Muscle layer of duodenum (tissue), 2 donors: ENCODE measurements around the gene C10orf90.

Experiments
- H3K27ac ChIP-seq: one replicate; pipeline ENCODE4 v1.7.0; 2013; ENCODE audit warnings: mild to moderate bottlenecking, low read length
- H3K27me3 ChIP-seq: one replicate; pipeline ENCODE4 v1.7.0; 2013; ENCODE audit warnings: low read depth, mild to moderate bottlenecking, control low read depth, low read length
- H3K36me3 ChIP-seq, 2 donors: one replicate each; pipeline ENCODE4 v1.7.0; 2013; ENCODE audit warnings: low read length in 2 of 2, control low read depth in 1 of 2, mild to moderate bottlenecking in 1 of 2; ENCODE audit not compliant: insufficient read depth in 2 of 2, control insufficient read depth in 1 of 2
- H3K4me1 ChIP-seq, 2 donors: one replicate each; pipeline ENCODE4 v1.7.0; 2013; ENCODE audit warnings: low read length in 2 of 2, mild to moderate bottlenecking in 2 of 2, control low read depth in 1 of 2, moderate library complexity in 1 of 2; ENCODE audit not compliant: insufficient read depth in 2 of 2, control insufficient read depth in 1 of 2
- H3K4me3 ChIP-seq, 2 donors: one replicate each; pipeline ENCODE4 v1.7.0; 2013; ENCODE audit warnings: low read length in 2 of 2, low read depth in 1 of 2, mild to moderate bottlenecking in 1 of 2
- H3K9me3 ChIP-seq, 2 donors: one replicate each; pipeline ENCODE4 v1.7.0; 2013; ENCODE audit warnings: low read length in 2 of 2, control low read depth in 1 of 2, mild to moderate bottlenecking in 1 of 2; ENCODE audit not compliant: control insufficient read depth in 1 of 2
- donor health status: healthy.

Gene C10orf90

GRCh38 chr10:126596472-126597016 is 73.9 kb downstream of the C10orf90 start:
- no peaks in the 10 kb centered on the region for H3K36me3 ChIP-seq
- no peaks in the 10 kb centered on the region for H3K4me1 ChIP-seq
- H3K9me3 ChIP-seq = no peaks in the 10 kb centered on the region
- H3K4me3 ChIP-seq = no peak overlapping the region
- no peaks in the 10 kb centered on the region for H3K27me3 ChIP-seq
- H3K27ac ChIP-seq = no peak overlapping the region

GRCh38 chr10:126595160-126595559 is 75.3 kb downstream of the C10orf90 start:
- Histone ChIP-seq H3K9me3 (no peaks in the 10 kb centered on the region), H3K27me3 (no peaks in the 10 kb centered on the region), H3K27ac (no peak overlapping the region), H3K4me3 (no peak overlapping the region), H3K4me1 (no peaks in the 10 kb centered on the region), H3K36me3 (no peaks in the 10 kb centered on the region)

- H3K9me3 ChIP-seq = no peaks in the 10 kb centered on the region
- H3K4me3 ChIP-seq = no peak overlapping the region
- no peaks in the 10 kb centered on the region for H3K4me1 ChIP-seq
- no peak overlapping the region for H3K27ac ChIP-seq
- no peaks in the 10 kb centered on the region for H3K36me3 ChIP-seq
- no peaks in the 10 kb centered on the region for H3K27me3 ChIP-seq
Observed at GRCh38 chr10:126593968-126594701, 76.4 kb downstream of the C10orf90 start.

- no peak overlapping the region for H3K4me3 ChIP-seq
- H3K9me3 ChIP-seq = no peaks in the 10 kb centered on the region
- H3K27me3 ChIP-seq = no peaks in the 10 kb centered on the region
- H3K36me3 ChIP-seq = no peaks in the 10 kb centered on the region
- H3K27ac ChIP-seq = no peak overlapping the region
- H3K4me1 ChIP-seq = no peaks in the 10 kb centered on the region
Observed at GRCh38 chr10:126592901-126593300, 77.6 kb downstream of the C10orf90 start.

- H3K36me3 ChIP-seq = no peaks in the 10 kb centered on the region
- no peaks in the 10 kb centered on the region for H3K9me3 ChIP-seq
- no peaks in the 10 kb centered on the region for H3K4me1 ChIP-seq
- H3K4me3 ChIP-seq = no peak overlapping the region
- H3K27ac ChIP-seq = no peak overlapping the region
- no peaks in the 10 kb centered on the region for H3K27me3 ChIP-seq
Observed at GRCh38 chr10:126588024-126588423, 82.5 kb downstream of the C10orf90 start.

GRCh38 chr10:126586878-126587277 is 83.6 kb downstream of the C10orf90 start:
- H3K4me1 ChIP-seq = no peaks in the 10 kb centered on the region
- H3K4me3 ChIP-seq = no peak overlapping the region
- no peaks in the 10 kb centered on the region for H3K36me3 ChIP-seq
- H3K27ac ChIP-seq = no peak overlapping the region
- no peaks in the 10 kb centered on the region for H3K9me3 ChIP-seq
- H3K27me3 ChIP-seq = no peaks in the 10 kb centered on the region

GRCh38 chr10:126586128-126586527 is 84.4 kb downstream of the C10orf90 start:
- H3K9me3 ChIP-seq = no peaks in the 10 kb centered on the region
- H3K36me3 ChIP-seq = no peaks in the 10 kb centered on the region
- H3K4me3 ChIP-seq = no peak overlapping the region
- no peaks in the 10 kb centered on the region for H3K27me3 ChIP-seq
- H3K27ac ChIP-seq = no peak overlapping the region
- no peaks in the 10 kb centered on the region for H3K4me1 ChIP-seq

GRCh38 chr10:126585249-126586017 is 85.1 kb downstream of the C10orf90 start:
- H3K27me3 ChIP-seq = no peaks in the 10 kb centered on the region
- no peaks in the 10 kb centered on the region for H3K4me1 ChIP-seq
- H3K27ac ChIP-seq = no peak overlapping the region
- no peaks in the 10 kb centered on the region for H3K36me3 ChIP-seq
- no peaks in the 10 kb centered on the region for H3K9me3 ChIP-seq
- H3K4me3 ChIP-seq = no peak overlapping the region

GRCh38 chr10:126584836-126585235 is 85.7 kb downstream of the C10orf90 start:
- H3K4me3 ChIP-seq = no peak overlapping the region
- no peaks in the 10 kb centered on the region for H3K36me3 ChIP-seq
- H3K27me3 ChIP-seq = no peaks in the 10 kb centered on the region
- H3K4me1 ChIP-seq = no peaks in the 10 kb centered on the region
- H3K9me3 ChIP-seq = no peaks in the 10 kb centered on the region
- no peak overlapping the region for H3K27ac ChIP-seq

GRCh38 chr10:126583552-126584200 is 86.8 kb downstream of the C10orf90 start:
- Histone ChIP-seq H3K4me3 (no peak overlapping the region), H3K27ac (no peak overlapping the region), H3K27me3 (no peaks in the 10 kb centered on the region), H3K4me1 (no peaks in the 10 kb centered on the region), H3K36me3 (no peaks in the 10 kb centered on the region), H3K9me3 (no peaks in the 10 kb centered on the region)

GRCh38 chr10:126581648-126582046 is 88.8 kb downstream of the C10orf90 start:
- Histone ChIP-seq H3K4me1 (no peaks in the 10 kb centered on the region), H3K27ac (no peak overlapping the region), H3K36me3 (no peaks in the 10 kb centered on the region), H3K27me3 (no peaks in the 10 kb centered on the region), H3K4me3 (no peak overlapping the region), H3K9me3 (peaks cover 0 to 3% of the 10 kb centered on the region in 2 donors)
